ENCODE results near the gene TRMU.

TRMU gene, protein sequence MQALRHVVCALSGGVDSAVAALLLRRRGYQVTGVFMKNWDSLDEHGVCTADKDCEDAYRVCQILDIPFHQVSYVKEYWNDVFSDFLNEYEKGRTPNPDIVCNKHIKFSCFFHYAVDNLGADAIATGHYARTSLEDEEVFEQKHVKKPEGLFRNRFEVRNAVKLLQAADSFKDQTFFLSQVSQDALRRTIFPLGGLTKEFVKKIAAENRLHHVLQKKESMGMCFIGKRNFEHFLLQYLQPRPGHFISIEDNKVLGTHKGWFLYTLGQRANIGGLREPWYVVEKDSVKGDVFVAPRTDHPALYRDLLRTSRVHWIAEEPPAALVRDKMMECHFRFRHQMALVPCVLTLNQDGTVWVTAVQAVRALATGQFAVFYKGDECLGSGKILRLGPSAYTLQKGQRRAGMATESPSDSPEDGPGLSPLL

GRCh38 chr22:46335201-46336118 is at the start of gene TRMU:
Gene TRMU, plus strand, starts transcription at chr22:46335714. Its CDS starts 51 bp downstream, at chr22:46335765.
- DNase-seq = peak; percentile 78

- no peak for DNase-seq
Measured at GRCh38 chr22:46286006-46286405, 49.5 kb upstream of the TRMU start.

DNA sequence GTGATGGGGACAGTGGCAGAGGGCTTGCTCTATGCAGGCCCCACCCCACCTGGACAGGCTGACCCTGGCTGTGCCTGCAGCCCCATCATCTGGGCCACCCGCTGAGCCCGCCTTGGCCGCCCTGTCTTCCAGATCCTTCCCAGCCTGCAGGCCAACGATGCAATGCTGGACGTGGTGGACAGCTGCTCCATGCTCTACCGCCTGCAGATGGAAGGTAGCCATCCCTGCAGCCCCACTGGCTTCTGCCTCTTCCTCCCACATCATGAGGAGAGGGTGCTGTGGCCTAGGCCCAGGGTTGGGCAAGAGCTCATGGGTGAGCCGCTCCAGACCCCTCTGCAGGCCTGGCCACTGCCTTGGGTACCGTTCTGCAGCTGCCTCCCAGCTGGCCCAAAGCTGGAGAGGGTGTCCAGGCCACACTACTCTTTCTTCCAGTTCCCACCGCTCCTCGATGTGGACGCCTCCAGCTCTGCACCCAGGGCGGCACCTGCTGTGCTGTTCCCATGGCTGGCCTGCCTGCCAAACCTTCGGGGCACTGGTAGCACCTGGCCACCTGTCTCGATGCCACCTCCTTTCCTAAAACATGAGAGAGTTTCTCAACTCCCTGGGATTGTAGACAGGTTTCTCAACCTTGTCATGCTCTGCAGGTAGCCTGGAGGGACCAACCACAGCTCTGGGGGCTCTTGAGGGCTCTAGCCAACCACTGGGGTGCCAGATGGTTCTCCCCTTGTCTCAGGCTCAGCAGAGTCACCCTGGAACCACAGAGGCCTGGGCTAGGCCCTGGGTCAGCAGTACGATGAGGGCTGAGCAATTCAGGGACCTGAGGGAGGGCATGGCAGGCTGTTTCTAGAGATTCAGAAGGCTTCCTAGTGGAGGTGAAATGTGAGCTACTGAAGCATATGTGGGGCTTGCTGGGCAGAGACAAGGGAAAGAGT is 48.3 kb upstream of the TRMU start:
- no peak for DNase-seq

DNA sequence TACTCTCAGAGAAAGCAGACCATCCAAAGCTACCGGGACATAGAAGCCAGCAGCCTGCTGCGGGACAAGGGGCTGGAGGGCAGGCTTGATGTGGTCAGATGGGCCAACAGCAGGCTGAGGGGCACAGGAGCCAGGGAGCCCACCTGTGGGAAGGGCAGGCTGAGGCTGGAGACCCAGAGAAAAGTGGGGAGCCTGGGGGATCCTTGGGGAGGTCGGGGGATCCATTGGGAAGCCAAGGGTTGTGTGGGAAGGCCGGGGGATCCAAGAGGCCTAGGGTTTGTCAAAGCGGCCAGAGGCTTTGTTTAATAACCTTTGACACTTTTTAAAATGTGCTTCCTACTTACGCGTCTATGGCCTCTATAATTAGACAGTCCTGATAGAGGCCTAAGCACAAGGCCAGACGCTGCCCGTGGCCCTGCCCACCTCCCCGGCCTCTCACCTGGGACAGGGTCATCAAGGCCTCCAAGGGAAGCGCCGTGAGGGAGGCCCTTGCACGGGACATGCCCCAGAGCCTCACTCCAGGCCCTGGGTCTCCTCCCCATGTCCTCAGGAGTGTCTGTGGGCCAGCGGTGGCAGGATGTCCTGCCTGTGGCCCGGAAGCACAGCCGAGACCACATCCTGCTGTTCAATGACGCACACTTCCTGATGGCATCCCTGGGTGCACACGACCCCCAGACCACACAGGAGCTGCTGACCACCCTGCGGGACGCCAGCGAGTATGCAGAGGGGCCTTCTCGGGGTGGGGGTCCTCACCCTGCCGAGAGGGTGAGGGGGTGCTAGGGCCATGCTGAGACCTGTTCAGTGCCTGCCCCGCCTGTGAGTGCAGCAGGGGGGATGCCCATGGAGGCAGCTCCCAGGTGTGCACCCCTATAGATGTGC is 47.4 kb upstream of the TRMU start:
- no peak for DNase-seq

DNA sequence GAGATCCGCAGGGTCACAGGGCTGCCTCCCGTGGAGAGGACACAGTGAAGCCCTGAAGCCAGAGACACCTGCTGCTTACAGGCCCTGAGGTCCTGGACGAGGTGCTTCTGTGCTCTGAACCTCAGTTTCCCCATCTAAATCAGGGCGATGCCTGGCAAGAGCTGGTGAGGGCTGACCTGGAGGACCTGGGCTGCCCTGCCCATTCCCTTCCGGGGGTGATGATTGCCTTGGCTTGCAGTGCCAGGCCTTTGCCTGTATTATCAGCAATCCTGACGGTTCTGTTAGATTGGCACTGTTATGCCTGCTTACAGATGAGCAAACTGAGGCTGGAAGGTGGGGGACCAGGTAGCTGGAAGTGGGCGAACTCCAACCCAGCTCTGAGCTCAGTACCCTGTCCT is 46.7 kb upstream of the TRMU start:
- no peak for DNase-seq

- DNase-seq = no peak
Measured at GRCh38 chr22:46289244-46289891, 46.1 kb upstream of the TRMU start.

DNA sequence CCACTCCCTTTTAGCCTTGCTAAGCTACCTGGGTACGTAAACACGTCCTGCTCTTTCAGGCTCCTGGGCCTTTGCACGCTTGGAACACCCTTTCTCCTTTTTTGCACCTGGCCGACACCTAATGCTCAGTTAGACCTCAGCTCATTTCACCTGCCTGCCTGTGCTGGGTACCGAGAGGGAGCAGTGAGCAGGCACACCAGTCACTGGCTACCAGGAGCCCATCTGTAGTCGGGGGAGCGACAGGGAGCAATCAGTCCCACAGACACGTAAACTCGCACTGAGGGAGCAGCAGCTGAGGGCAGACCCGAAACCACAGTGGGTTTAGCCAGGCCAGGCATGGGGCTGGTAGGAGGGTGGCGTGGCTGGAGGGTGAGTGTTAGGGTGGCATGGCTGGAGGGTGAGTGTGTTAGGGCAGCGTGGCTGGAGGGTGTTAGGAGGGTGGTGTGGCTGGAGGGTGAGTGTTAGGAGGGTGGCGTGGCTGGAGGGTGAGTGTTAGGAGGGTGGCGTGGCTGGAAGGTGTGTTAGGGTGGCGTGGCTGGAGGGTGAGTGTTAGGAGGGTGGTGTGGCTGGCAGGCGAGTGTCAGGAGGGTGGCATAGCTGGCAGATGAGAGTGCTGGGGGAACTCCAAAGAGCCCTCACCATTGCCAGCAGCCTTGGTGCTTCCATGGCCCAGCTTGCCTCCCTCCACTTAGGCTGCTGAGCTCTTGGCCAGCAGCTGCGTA is 45.2 kb upstream of the TRMU start:
- DNase-seq = no peak

- DNase-seq = no peak
Measured at GRCh38 chr22:46290843-46291785, 44.4 kb upstream of the TRMU start.

DNA sequence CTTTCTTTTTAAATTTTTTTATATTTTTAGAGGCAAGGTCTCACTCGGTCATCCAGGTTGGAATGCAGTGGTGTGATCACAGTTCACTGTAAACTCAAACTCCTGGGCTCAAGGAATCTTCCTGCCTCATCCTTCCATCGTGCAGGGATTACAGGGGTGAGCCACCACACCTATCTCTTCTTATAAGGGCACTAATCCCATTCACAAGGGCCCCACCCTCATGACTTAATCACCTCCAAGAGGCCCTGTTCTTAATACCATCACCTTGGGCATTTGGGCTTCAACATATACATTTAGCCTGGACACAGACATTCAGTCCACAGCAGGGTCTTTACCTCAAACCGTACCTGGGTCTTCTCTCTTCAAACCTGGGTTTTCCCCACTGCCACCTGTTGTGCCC is 43.3 kb upstream of the TRMU start:
- no peak for DNase-seq

DNA sequence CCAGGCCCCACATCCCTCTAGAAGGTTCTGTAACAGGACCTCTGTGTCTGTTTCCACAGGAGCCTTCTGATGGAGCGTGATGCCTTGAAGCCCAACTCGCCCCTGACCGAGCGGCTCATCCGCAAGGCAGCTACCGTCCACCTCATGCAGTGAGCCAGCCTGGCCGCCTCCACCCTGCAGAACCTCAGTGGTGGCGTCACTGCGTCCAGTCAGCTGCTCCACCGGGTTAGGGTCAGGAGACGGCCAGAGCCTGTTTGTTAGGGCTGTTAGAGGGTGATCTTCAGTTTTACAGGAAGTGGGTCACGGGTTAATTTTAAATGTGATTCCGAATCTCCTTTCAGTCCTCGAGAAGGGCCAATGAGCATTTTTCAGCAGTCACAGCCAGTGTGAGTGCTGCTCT is 42.8 kb upstream of the TRMU start:
- DNase-seq = no peak

- DNase-seq = no peak
Measured at GRCh38 chr22:46293577-46294260, 41.8 kb upstream of the TRMU start.

GRCh38 chr22:46294784-46295183 is 40.7 kb upstream of the TRMU start:
- no peak for DNase-seq

DNA sequence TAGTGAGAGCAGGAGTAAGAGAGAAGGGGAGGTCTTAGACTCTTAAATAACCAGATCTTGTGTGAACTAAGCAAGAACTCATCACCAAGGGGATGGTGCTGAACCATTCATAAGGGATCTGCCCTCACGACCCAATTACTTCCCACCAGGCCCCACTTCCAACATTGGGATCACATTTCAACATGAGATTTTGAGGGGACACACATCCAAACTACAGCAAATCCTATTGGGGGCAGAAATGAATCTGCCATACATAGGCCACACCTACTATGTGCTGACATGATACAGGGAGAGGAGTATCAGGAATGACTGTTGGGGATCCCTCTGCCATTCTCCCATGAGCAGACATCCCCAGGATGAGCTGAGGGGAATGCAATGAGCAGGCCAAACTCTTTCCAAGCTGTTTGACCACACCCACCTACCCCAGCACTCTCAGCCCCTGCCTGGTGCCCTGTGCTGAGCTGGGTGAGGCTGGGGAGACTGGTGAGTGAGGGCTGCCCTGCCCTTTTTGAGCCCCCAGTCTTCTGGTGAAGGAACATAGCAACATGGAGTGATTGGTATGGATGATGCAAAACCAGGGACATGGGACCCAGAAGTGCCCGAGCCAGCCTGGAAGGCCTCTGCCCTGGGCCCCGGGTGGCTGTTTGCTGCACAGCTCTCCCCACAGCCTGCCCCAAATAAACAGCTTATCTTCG is 40.1 kb upstream of the TRMU start:
- DNase-seq = no peak

GRCh38 chr22:46296257-46297150 is 39.0 kb upstream of the TRMU start, which contains the start of gene GTSE1:
Gene GTSE1, plus strand, starts transcription at chr22:46296870. Its CDS starts 531 bp downstream, at chr22:46297401.
- DNase-seq = peak; percentile 95

- no peak for DNase-seq
Measured at GRCh38 chr22:46297151-46297812, 38.2 kb upstream of the TRMU start.

- no peak for DNase-seq
Measured at GRCh38 chr22:46299101-46299500, 36.4 kb upstream of the TRMU start.
